Type B pancreatic cell (in vitro differentiated cells): Measurements from ENCODE around the gene NACA. TPM values are rescaled to one million over a fixed set of nuclear protein-coding genes. Genes with fewer than 3 reads are reported as not detected.

Source experiments
- DNase-seq: peaks from one replicate; pipeline ENCODE4 v3.0.0; 2021; ENCODE audit warnings: mixed read lengths; ENCODE audit not compliant: unreplicated experiment; ENCODE audit errors: extremely low spot score
- H3K27ac Mint-ChIP-seq: 2 replicates; pipeline ENCODE4 v1.8.0; 2021; ENCODE audit warnings: mild to moderate bottlenecking, mixed read lengths
- H3K27me3 Mint-ChIP-seq: 2 replicates; pipeline ENCODE4 v1.8.0; 2021; ENCODE audit warnings: mixed read lengths
- H3K36me3 Mint-ChIP-seq: 2 replicates; pipeline ENCODE4 v1.8.0; 2021; ENCODE audit warnings: mixed read lengths
- H3K4me1 Mint-ChIP-seq: one replicate; pipeline ENCODE4 v1.8.0; 2021; ENCODE audit warnings: mixed read lengths; ENCODE audit not compliant: unreplicated experiment
- H3K4me3 Mint-ChIP-seq: 2 replicates; pipeline ENCODE4 v1.8.0; 2021; ENCODE audit warnings: mild to moderate bottlenecking, mixed read lengths
- H3K9me3 Mint-ChIP-seq: 2 replicates; pipeline ENCODE4 v1.8.0; 2021; ENCODE audit warnings: mixed read lengths
- CTCF ChIP-seq: fragments of 200-600 bp; sonication (generic); conservative IDR thresholded peaks from 2 replicates; pipeline ENCODE4 v1.5.0; 2021; ENCODE audit warnings: antibody characterized with exemption, mild to moderate bottlenecking
- total RNA-seq: library from RNA; stranded (reverse); gene quantifications from 2 replicates; pipeline ENCODE4 v1.2.1, GENCODE V29; 2021; ENCODE audit warnings: low replicate concordance

Gene NACA
- total RNA-seq, 1 donor from 2014 or later: 997 TPM

DNA sequence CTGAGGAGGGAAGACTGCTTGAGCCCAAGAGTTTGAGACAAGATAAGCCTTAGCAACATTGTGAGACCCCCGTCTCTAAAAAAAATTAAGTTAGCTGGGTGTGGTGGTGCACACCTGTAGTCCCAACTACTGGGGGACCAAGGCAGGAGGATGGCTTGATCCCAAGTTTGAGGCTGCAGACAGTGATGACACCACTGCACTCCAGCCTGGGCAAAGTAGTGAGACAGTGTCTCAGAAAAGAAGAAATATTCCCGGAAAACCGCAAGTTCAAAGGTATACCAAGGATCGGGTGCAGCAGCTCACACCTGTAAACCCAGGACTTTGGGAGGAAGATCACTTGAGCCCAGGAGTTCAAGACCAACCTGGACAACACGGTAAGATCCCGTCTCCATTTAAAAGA, 42.8 kb downstream of the NACA start:
- H3K4me3 Mint-ChIP-seq: no peak overlapping the region
- H3K27ac Mint-ChIP-seq: peak overlapping the region; percentile 57
- no peak for DNase-seq
- peaks cover 17% of the 10 kb centered on the region for H3K4me1 Mint-ChIP-seq
- H3K36me3 Mint-ChIP-seq: peaks cover 24% of the 10 kb centered on the region
- no peak for TF ChIP-seq CTCF
- H3K27me3 Mint-ChIP-seq: no peaks in the 10 kb centered on the region
- peaks cover 3% of the 10 kb centered on the region for H3K9me3 Mint-ChIP-seq

DNA sequence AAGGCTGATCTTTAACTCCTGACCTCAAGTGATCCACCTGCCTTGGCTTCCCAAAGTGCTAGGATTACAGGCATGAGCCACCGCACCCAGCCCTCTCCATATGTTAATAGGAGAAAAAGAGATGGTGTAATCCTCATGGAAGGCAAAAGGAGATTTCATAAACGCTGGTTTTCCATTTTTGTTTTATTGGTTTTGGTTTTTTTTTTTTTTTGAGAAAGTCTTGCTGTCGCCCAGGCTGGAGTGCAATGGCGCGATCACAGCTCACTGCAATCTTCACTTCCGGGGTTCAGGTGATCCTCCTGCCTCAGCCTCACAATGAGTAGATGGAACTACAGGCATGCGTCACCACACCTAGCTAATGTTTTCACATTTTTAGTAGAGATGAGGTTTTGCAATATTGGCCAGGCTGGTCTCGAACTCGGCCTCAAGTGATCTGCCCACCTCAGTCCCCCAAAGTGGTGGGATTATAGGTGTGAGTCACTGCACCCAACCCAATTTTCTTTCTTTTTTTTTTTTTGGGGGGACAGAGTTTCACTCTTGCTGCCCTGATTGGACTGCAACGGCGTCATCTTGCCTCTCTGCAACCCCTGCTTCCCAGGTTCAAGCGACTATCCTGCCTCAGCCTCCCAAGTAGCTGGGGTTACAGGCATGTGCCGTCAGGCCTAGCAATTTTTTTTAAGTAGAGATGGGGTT, 45.1 kb downstream of the NACA start:
- peak overlapping the region; percentile 26 for H3K27ac Mint-ChIP-seq
- DNase-seq: no peak
- H3K9me3 Mint-ChIP-seq: peaks cover 3% of the 10 kb centered on the region
- no peaks in the 10 kb centered on the region for H3K27me3 Mint-ChIP-seq
- H3K36me3 Mint-ChIP-seq: peaks cover 20% of the 10 kb centered on the region
- TF ChIP-seq CTCF: no peak
- H3K4me1 Mint-ChIP-seq: peaks cover 16% of the 10 kb centered on the region
- no peak overlapping the region for H3K4me3 Mint-ChIP-seq

- Mint-ChIP-seq H3K9me3 (peaks cover under 1% of the 10 kb centered on the region), H3K27me3 (no peaks in the 10 kb centered on the region), H3K36me3 (peaks cover 12% of the 10 kb centered on the region), H3K27ac (peak overlapping the region; percentile 78), H3K4me1 (peaks cover 5% of the 10 kb centered on the region), H3K4me3 (peak overlapping the region; percentile 11)
- no peak for DNase-seq
- no peak for TF ChIP-seq CTCF
Measured at GRCh38 chr12:56678852-56679251, 46.2 kb downstream of the NACA start.

DNA sequence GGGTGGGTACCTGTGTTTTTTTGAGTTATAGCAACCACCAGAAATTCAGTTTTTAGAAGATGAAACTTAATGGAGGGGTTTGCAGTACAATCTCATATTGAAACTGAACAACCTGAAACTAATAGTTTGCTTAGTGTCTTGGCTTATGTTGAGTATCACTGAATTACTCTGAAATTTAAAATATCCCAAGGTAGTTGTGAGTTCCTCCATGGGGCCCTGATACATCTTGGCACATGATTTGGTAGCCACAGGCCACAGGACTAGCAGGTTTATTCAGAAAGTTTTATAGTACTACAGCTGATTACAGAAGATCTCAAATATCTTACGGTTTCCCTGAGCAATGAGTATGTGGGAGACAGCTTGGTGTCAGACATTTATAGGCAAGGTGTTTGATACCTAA, 47.4 kb downstream of the NACA start:
- peak overlapping the region; percentile 10 for H3K27ac Mint-ChIP-seq
- no peak for DNase-seq
- peaks cover 16% of the 10 kb centered on the region for H3K36me3 Mint-ChIP-seq
- no peaks in the 10 kb centered on the region for H3K9me3 Mint-ChIP-seq
- no peaks in the 10 kb centered on the region for H3K27me3 Mint-ChIP-seq
- no peak for TF ChIP-seq CTCF
- H3K4me1 Mint-ChIP-seq: peaks cover 4% of the 10 kb centered on the region
- no peak overlapping the region for H3K4me3 Mint-ChIP-seq

DNA sequence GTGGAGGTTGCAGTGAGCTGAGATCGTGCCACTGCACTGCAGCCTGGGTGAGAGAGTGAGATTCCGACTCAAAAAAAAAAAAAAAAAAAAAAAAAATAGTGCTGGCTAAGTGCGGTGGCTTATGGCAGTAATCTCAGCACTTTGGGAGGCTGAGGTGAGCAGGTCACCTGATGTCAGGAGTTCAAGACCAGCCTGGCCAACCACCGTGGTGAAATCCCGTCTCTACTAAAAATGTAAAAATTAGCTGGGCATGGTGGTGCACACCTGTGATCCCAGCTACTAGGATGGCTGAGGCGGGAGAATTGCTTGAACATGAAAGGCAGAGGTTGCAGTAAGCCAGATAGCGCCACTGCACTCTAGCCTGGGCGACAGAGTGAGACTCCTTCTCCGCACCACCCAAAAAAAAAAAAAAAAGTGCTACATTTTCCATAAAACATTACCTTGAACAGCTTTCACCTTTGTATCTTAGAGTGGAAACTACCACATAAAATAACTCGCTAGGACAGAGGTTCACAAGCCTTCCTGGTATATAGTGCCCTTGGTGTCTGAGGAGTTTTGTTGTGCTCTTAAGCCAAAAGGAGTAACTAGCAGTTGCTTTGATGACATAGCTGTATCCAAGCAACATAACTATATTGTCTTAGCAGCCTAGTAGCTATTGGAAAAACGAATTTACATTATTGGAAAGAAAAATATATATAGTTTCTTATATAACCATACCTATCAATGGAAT, 48.1 kb downstream of the NACA start:
- H3K9me3 Mint-ChIP-seq: no peaks in the 10 kb centered on the region
- no peak for DNase-seq
- peaks cover 4% of the 10 kb centered on the region for H3K4me1 Mint-ChIP-seq
- no peak overlapping the region for H3K27ac Mint-ChIP-seq
- H3K36me3 Mint-ChIP-seq: peaks cover 20% of the 10 kb centered on the region
- no peak for TF ChIP-seq CTCF
- no peak overlapping the region for H3K4me3 Mint-ChIP-seq
- H3K27me3 Mint-ChIP-seq: no peaks in the 10 kb centered on the region
